ENCODE measurements around the gene ZIC2.

The ZIC2 gene

DNA sequence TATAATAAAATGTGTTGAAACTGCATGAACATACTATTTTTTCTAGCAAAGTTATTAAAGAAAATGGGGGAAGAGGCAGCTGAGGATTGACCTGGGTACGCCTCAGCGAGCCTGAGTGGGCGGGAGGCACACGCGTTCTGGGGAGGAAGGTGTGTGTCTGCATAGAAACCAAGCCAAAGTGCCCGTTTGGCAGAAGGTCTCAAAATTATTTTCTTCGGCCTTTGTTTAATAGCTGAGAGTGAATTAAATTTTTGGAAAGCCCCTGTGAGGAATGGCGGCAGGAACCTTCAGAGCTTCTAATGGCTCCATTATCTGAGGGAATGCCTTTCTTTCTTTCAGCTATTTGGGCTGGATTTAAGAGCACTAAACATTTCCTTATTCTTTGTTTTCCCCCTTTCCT lies 5.2 kb downstream of the ZIC2 start:
- no peak for DNase-seq (ENCODE audit: low spot score)

DNA sequence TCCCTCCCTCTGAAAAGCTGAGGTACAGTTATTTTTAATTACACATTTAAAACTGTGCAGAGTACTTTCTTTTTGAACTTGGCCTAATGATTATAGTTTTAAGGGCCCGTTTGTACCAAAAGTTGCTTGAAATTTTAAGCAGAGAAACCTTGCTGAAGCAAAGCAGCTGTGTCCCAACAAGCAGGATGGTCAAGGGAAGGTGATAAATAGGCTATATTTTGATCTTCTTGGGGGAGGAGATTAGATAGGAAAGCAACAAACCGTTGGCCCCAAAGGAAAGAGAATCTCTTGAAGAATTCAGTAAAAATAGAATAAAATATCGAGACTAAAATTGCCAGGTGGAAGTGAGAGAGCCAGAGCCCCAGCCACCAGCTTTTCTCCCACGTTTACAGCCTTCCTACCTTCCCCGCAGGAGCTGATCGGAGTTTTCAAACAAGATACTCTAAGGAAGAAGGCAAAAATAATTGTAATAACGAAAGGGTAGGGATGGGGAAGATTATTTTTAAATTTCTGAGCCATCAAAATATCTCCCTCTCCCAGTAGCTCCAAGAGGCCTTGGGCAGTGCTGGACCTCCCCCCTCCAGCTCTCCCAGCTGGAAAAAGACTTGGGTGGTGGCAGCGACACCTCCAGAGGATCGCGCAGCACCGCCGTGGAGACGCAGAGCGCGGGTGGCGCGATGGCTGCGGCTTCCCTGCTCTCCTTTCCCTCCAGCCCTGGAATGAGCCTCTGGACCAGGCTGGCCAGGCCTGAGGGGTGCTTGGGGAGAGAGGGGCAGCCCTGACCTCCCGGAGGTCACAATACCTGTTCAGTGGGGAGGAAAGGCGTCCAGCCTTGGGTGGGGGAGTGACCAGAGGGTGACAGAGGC lies 5.8 kb downstream of the ZIC2 start:
- no peak for DNase-seq (ENCODE audit: low spot score)

DNA sequence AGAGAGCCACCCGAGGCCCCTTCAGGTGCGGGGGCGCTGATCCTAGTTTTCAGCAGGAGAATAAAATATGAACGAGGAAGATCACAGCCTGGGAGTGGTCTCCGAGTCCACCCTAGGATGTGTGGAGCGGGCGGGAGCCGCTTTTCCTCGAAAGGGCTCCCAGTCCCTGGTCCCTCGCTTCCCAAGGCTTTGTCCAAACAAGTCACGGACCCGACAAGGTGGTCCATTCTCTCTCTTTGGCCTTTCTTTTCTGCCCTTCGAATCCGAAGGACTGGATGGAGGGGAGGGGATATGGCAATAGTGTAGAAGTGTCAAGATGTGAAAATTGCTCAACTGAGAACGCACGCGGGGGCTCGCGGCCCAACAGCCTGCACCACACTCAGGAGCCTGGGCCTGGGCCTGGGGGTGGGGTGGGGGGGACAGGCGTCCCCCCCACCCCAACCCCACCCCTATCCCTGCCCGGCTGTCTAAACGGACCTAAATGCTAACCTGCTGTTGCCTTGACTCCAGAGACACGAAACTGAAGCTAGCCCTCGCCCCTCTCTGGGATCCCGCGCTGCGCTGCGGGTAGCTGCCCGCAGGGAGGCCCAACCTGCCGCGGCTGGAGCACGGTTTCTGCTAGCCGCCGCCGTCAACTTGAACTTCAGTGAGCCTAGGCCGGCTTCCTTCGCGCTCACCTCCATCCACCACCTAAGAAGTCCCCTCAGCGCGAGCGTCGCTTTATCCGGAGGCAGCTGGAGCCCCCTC lies 7.1 kb downstream of the ZIC2 start:
- no peak for DNase-seq (ENCODE audit: low spot score)

DNA sequence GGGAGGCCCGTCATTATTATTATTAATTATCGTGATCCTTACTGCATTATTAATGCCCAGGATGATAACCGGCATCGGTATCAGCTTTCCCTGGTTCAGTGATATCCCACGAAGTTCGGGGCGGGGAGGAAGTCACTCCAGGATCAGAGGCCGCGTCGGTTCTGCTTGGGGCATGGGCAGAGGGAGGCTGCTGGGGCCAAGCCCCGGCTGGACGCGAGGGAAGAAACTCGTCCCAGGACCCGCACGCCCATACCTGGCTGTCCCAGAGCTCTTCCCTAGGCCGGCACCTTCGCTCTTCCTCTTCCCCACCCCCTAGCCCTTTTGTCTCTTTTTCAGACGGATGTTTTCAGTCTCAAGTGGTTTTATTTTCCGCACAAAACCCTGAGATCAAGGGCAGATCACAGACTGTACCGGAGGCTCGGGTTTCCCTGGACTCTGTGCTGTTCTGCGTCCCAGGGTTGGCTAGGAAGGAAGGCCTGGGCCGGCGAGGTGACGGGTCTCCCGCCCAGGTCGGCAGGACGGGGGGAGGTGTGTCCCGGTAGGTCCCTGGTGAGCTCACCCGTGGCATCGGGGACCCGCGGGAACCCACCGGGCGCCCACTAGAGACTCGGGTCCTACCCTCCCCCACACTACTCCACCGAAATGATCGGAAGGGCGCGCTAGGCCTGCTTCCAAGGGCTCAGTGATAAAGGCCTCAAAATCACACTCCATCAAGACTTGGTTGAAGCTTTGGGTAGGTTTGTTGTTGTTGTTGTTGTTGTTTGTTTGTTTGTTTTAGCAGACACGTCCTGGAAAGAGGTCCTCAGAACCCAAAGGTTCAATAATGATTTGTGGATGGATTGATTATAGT lies 7.9 kb downstream of the ZIC2 start:
- DNase-seq (ENCODE audit: low spot score), result no peak

DNA sequence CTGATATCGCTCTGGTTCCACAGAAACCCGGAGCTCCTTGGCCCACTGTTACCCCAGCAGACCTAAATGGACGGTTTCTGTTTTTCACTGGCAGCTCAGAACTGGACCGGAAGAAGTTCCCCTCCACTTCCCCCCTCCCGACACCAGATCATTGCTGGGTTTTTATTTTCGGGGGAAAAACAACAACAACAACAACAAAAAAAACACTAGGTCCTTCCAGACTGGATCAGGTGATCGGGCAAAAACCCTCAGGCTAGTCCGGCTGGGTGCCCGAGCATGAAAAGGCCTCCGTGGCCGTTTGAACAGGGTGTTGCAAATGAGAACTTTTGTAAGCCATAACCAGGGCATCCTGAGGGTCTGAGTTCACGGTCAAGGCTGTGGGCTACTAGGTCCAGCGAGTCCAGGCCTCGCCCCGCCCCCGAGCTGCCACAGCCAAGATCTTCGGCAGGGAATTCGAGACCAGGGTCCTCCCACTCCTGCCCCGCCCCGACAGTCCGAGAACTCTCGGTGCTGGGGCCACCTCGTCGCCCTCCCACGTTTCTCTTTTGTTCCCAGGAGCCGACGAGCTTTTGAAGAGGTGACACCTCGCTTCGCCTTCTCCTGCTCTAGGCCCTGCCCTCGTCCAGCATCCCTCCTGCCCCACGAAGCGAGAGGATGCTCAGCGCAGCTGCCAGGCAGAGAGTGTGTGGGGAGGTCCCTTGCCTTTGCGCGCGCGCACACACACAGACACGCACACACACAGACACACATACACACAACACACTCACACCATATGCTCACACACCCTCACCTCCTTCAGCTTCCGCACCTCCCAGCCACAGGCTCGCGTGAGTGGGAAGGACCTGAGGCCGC lies 8.8 kb downstream of the ZIC2 start:
- DNase-seq (ENCODE audit: low spot score), result no peak

DNA sequence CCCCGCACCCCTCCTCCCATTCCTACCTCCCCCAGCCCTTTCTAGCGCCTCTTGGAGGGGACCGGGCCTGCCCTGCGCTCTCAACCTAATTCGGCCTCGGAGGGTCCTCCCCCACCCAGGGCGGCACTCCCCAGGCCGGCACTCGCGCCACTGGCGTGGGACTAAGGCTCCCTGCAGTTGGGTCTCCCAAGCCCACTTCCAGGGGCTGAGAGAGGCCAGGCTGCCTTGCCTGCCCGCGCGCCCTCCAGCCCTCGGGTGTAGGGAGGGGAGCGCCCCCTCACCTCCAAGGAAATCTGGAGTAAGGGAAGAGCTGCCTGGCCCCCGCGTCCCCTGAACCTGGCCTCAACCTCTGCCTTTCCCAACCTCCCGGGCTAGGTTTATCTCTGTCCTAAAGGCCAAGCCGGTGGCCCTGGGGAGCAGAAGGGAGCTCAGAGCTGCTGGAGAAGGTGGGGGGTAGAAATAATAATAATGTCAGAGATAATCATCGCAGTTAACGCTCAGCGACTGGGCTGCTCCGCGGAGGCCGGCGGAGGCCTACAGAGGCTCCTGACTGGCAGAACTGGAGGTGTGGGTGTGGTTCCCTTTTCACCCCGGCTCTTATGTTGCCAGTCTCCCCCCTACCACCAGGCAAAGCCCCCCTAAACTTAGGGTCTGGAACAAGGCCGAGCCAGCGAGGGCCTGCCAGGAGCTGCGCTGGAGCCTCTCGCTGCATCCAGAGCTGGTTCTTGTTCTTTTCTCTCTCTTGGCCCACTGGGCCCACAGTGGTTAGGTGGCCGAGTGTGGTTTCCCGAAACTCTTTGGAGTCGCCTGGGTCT lies 9.6 kb downstream of the ZIC2 start:
- DNase-seq (ENCODE audit: low spot score), result no peak

DNA sequence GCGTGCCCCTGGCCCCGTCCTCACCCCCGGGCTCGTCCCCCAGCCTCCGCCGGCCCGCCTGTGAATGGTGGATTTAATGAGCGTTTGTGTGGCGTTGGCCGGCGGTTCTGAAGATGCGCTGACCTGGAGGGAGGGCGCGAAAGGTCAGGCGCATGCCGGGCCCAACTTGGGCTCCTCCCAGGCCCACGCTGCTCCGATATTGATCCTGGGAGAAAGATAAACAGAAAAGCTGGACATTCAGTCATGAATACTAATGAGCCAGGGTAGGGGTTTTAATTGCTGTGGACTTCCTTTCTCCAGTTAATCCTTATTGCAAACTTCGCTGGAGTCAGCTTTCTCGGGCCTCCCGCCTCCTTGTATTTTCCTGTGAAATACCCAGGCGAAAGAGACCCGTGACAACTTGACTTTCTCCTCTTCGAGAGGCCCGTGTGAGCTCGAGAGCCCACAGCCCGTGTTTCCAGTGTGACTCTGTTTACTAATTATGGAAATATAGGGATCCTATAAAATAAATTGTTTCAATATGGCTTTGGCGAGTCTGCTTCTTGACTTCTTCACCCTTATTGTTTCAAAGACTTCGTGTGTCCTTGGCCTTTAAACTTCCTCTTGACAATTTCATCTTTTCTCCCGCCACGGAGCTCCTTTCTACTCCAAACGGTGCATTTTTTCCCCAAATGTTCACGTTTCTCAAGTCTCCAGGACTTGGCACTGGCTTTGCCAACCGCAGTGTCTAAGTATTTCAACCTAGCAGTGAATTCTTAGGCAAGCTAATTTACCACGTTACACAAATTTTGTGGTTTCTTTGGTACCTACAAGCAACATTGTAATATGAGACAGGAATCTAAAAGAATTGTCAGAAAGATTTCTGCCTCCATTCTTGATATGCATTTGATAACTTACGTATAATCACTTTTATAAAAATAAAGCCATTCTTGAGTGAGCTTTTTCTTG lies 10.5 kb downstream of the ZIC2 start:
- DNase-seq (ENCODE audit: low spot score), result no peak

DNA sequence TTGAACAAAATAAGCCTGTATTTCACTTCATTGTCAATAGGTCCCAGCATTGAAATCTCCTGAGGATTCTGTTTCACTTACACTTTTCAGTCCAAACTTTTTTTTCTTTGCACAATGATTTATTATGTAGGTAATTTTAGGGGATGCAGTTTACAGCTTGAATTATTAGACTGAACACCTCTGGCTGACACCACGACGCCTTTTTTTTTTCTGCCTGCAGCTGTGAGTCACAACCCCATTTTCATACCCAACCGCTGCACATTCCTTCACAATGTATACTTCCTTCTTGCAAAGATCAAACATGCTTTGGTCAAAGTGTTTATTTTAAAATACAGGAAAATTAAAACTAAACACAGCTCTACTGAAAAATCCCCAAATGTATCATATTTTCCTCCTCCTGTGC lies 11.4 kb downstream of the ZIC2 start:
- DNase-seq (ENCODE audit: low spot score), result no peak

DNA sequence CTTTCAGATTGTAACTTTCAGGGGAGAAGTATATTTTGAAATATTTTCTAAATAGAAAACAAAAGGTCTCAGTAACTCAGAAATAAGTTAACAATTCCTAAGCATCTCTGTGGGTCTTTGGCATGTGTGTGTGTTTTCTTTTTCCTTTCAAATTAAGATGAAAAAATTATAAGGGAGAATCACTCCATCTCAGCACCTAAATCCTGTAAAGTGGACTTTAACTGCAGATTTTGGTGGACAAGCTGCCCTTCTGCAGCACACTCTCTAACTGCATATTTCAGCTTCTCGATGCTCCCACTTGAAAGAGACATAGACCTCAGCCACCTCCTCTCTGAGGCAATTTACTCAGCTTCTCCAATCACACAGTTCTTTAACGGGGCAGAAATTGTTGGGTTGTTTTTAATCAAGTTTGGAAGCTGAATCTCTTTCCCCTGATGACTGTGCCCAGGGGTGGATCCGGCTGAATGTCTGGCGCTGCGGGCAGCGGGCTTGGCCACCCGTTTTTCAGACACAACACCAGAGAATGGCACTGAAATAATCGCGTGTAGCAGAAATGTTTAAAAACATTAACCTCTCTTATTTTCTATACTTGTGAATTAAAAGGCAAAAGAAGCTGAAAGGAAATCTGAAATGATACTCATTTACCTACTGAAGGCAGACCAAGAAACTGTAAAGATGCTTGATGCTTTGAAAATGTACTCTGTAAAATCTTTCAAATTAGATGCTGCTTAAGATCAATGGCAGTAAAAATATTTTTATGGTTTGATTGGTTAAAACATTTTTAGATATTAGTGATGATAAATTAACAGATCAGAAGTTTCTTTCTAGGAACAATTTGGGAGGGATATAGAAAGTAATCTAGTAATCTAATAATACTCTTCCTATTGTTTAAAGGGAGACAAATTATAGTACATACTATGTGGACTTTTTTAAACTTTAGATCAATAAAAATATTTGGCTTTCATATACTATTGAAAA lies 12.4 kb downstream of the ZIC2 start:
- no peak for DNase-seq (ENCODE audit: low spot score)

DNA sequence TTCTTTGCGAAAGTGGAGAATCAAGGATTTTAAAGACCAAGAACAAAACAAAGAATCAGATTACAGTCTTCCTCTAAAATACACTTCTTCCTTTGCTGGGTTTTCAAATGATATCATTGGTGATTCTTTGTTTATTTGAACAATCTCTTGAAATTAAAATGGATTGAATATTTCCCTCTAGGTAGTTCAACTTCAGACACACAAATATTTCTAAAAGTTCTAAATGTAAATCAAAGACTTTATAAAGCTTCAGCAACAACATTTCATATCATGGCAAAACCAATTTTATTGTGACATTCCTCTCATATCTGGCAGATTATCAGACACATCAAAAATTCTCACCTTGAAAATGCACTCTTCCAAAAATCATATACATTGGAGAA lies 13.0 kb downstream of the ZIC2 start:
- DNase-seq (ENCODE audit: low spot score), result no peak

DNA sequence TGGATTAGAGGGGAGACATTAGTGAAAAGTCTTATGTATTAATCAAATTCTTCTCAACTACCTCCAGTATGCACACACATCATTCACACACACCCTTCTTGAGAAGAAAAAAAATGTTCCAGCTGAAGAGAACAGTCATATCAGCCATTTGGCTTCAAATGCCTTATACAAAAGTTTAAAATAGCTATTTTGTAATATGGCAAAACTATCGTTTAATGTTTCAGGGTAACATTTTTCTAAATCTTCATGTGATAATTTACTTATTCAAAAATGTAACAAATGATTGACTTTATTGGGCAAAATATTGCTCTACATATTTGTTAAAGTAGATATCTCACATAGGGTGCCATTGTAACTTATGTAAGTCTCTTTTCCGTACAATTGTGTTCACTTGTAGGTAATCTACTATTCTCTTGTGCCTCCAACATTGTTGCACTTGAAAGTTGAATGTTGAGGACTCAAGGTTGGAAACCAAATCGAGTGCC lies 13.6 kb downstream of the ZIC2 start:
- no peak for DNase-seq (ENCODE audit: low spot score)

DNA sequence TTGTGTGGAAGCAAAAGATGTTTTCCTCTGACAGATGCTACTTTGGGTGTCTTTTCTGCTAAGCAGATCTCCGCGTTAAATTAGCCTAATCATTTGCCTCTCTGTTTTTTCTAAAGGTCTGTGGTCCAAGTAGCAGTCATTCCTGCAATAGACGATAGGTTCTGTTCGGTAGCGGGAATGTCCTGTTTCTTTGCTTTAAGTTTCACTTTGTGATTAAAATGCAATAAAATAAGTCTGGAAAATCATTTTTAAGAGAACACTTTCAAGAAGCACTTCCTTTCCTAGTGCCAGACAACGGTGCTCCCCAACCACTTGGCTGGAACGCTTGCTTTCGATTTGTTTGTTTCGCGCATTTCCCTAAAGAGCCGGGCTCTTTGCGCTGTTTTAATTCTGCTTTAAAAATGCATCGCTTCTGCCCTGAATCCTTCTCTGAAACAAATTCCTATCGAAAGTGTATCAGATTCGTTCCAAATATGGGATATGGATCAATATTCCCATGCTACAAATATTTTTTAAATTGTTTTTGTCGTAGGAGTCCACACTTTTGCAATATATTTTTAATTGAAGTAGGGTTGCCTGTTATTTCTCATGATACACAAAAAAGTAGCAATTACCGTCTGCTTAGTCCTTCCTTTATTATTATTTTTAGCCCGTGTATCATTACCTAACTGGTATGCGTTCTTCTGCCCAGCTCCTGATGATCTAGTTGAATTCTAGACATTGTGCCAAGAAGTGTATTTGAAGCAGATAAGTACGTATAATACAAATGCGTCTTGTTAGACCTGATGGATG lies 14.2 kb downstream of the ZIC2 start:
- no peak for DNase-seq (ENCODE audit: low spot score)

DNA sequence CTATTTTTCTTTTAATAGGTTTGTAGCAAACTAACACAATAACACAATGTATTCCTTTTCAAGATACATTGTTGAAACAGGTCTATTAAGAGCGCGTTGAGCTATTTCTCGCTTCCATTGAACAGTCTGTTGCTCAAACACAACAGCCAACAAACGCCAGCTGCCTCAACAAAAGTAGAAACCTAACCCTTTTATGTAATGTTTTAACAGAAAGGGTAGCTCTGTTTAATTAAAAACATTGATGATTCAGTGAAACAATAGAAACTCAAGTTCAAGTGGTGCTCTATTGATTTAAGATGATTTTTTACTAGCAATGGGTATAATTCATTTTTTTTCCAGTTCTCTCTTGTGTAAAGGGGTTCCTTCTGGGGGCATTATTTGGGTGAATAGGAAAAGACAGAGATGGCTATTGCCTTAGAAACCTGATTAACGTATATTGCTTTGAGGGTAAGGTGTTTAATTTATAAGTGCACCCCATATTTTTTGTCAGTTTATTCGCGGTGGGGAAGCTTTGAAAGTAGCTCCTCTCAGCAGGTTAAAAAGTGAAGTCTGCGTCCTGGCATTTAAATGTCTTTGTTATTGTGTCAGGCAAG lies 14.9 kb downstream of the ZIC2 start:
- DNase-seq (ENCODE audit: low spot score), result no peak

DNA sequence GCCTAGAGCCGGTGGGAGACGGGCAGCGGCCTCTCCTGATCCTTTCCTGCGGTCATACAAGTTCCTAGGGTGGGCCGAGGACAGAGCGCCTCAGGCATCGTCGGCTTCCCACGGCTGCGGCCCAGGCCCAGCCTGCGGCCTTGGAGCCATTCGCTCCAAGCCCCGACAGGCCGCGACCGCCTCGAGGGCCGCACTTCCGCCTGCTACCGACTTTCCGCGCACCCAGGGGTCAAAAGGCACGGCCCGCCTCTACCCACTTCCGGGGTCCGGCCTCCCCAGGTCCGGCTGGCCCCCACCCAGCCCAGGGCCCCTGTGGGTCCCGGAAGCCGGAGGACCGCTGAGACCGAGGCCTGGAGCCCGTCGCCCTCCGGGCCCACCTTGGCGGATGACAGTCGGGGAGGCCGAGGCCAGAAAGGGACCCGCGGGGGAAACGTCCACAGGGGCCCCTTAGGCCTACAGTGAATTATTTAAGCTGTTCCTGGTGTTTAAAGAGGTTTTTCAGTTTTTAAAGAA lies 16.2 kb downstream of the ZIC2 start:
- no peak for DNase-seq (ENCODE audit: low spot score)

DNA sequence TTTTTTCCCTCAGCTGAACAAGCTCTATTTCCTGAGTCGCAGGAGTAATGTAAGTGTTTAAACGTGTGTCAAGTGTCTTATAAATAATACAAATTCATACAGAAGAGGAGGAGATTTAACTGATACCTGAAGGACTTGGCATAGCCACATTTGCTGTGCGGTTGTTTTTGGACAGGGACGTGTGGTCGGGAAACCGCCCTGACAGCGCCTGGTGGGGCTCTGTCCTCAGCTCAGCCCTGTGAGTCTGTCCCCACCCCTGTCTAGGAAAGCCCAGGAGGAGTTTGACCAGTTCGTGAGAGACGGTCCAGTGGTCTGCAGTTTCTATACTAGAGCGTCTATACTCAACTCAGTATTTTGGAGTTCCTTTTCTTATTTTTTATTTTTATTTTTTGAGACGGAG lies 16.7 kb downstream of the ZIC2 start:
- no peak for DNase-seq (ENCODE audit: low spot score)

DNA sequence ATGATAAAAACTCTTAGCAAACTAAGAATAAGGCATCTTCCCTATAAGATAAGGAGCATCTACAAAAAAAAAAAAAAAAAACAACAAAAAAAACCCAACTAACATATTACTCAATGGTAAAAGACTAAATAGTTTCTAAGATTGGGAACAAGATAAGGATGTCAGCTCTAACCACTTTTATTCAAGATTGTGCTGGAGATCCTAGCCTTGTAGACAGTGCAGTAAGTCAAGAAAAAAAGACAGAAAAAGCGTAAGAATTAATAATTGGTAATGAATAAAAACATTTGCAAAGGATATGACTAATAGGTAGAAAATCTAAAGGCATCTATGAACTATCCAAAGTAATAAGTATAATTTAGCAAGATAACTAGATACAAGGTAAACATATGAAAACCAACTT lies 33.0 kb downstream of the ZIC2 start:
- no peak for DNase-seq (ENCODE audit: low spot score)

Measured in CD4-positive, alpha-beta T cell treated with Interleukin-15 for 4 hours (primary cell).